GM23338 (cell line): ENCODE results near the gene PILRB.
"Not testable (repeated sequence)": the region's sequence is repeated elsewhere in the genome, so short reads cannot be mapped to it uniquely, and the experiment has no call there.

Source experiments
- CREB1 ChIP-seq: fragments of 250-450 bp; sonication (Bioruptor Pico); IDR thresholded peaks from 2 replicates; pipeline ENCODE4 v1.5.0; 2020; ENCODE audit warnings: low read depth, mild to moderate bottlenecking, moderate library complexity
- ETS1 ChIP-seq: IDR thresholded peaks from 2 replicates; pipeline ENCODE4 v1.6.1; 2016; ENCODE audit warnings: antibody characterized with exemption
- EZH2 ChIP-seq: fragments of 200-600 bp; sonication (generic); IDR thresholded peaks from one replicate; pipeline ENCODE4 v1.8.0; 2017; ENCODE audit warnings: antibody characterized with exemption, mild to moderate bottlenecking, low read depth; ENCODE audit not compliant: unreplicated experiment
- EZH2phosphoT487 ChIP-seq: fragments of 200-600 bp; sonication (generic); IDR thresholded peaks from one replicate; pipeline ENCODE4 v1.8.1; 2018; ENCODE audit warnings: antibody characterized with exemption; ENCODE audit not compliant: unreplicated experiment
- JUNB ChIP-seq: IDR thresholded peaks from one replicate; pipeline ENCODE4 v1.6.1; 2016; ENCODE audit warnings: antibody characterized with exemption; ENCODE audit not compliant: unreplicated experiment
- NANOG ChIP-seq: IDR thresholded peaks from 2 replicates; pipeline ENCODE4 v1.6.1; 2016; ENCODE audit warnings: antibody characterized with exemption, borderline replicate concordance
- POLR2AphosphoS5 ChIP-seq: IDR thresholded peaks from 2 replicates; pipeline ENCODE4 v1.6.1; 2016; ENCODE audit warnings: antibody characterized with exemption, low read depth
- REST ChIP-seq: IDR thresholded peaks from one replicate; pipeline ENCODE4 v1.6.1; 2018; ENCODE audit warnings: antibody characterized with exemption; ENCODE audit not compliant: unreplicated experiment
- ZNF114 ChIP-seq: fragments of 250-450 bp; sonication (Bioruptor Pico); IDR thresholded peaks from 2 replicates; pipeline ENCODE4 v1.5.0; 2020; ENCODE audit warnings: mild to moderate bottlenecking, moderate library complexity
- ZNF331 ChIP-seq: fragments of 250-450 bp; sonication (Bioruptor Pico); IDR thresholded peaks from 2 replicates; pipeline ENCODE4 v1.5.0; 2020; ENCODE audit warnings: low read depth, mild to moderate bottlenecking, moderate library complexity
- ZNF462 ChIP-seq: fragments of 250-450 bp; sonication (Bioruptor Pico); IDR thresholded peaks from 2 replicates; pipeline ENCODE4 v1.5.0; 2020; ENCODE audit warnings: mild to moderate bottlenecking, moderate library complexity
- TF ChIP-seq, protein P1 (sequence below), 2 experiments: fragments of 200-600 bp in 1 of 2; sonication (generic) in 1 of 2; conservative IDR thresholded peaks; 2 replicates each; pipeline versions ENCODE4 v1.5.1 to v1.6.1; 2016 to 2017; ENCODE audit warnings: antibody characterized with exemption in 2 of 2, low read depth in 2 of 2, mild to moderate bottlenecking in 2 of 2, moderate library complexity in 1 of 2

DNA sequence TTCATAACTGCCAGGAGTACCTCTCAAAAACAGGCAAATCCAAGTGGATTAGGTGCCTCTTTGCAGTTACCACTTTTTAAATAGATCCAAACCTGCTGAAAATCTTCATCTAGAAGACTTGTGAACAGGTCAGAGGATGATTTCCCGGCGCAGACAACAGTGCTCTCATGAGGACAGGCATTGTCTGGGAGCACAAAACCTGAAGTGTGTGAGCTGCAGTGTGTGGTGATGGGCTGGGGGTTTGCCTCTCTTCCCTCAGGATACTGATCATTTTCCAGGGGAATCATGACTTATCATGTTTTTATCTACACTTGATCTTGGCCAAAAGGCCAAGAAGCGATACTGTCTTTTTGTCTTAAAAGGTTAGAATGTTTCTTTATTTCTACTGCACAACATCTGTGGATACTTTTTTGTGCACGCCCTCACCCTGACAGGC is 13.8 kb upstream of the PILRB start:
- not testable (repeated sequence) for TF ChIP-seq REST; POLR2AphosphoS5; EZH2phosphoT487; EZH2; CREB1 (CRISPR knock-in tag); JUNB; NANOG; ETS1; ZNF331 (CRISPR knock-in tag); ZNF114; ZNF462 (CRISPR knock-in tag)
- TF ChIP-seq, protein P1, sequence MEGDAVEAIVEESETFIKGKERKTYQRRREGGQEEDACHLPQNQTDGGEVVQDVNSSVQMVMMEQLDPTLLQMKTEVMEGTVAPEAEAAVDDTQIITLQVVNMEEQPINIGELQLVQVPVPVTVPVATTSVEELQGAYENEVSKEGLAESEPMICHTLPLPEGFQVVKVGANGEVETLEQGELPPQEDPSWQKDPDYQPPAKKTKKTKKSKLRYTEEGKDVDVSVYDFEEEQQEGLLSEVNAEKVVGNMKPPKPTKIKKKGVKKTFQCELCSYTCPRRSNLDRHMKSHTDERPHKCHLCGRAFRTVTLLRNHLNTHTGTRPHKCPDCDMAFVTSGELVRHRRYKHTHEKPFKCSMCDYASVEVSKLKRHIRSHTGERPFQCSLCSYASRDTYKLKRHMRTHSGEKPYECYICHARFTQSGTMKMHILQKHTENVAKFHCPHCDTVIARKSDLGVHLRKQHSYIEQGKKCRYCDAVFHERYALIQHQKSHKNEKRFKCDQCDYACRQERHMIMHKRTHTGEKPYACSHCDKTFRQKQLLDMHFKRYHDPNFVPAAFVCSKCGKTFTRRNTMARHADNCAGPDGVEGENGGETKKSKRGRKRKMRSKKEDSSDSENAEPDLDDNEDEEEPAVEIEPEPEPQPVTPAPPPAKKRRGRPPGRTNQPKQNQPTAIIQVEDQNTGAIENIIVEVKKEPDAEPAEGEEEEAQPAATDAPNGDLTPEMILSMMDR (conservative IDR thresholded peaks at IDR 0.05; ENCODE audit: low read depth in 2 of 2) = not testable (repeated sequence)
